Measurements from ENCODE around the gene SUCO. TPM values are rescaled to one million over a fixed set of nuclear protein-coding genes. Genes with fewer than 3 reads are reported as not detected.

Gene SUCO
- total and polyA plus RNA-seq, 2 donors (not counting 3 experiments of a cell fraction or from before 2014, with no cell fraction given) = 5.1 to 27.2 TPM

DNA sequence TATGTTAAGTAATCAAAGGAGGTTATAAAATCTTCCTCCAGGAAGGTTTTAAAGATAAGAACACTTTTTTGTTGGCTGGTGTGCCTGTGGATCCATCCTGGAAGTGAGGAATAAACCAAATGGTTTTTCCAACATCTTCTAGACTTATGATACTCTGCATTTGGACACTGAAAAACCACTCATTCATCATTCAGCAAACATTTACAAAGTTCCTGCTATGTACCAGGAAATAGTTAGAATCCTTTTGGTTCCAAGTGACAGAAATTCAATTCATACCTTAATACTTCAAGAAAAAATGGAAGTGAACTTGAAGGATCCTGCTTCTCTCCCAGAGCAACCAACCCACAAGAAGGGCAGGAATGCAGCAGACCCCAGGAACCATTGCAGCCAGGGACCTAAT lies 49.5 kb upstream of the SUCO start:
- H3K27me3 ChIP-seq (ENCODE audit: control insufficient read depth in 2 of 2, insufficient read depth in 2 of 2, low read length in 2 of 2) = peaks cover 21 to 46% of the 10 kb centered on the region in 2 experiments
- no peak overlapping the region for H3K9ac ChIP-seq (replicated peaks; ENCODE audit: extremely low read depth, insufficient read depth, low read length)
- FAIRE-seq = no peak
- TF ChIP-seq JUN (IDR thresholded peaks at IDR 0.05; ENCODE audit: borderline replicate concordance, insufficient read depth, insufficient read length, low read depth) (no peak), EZH2 (IDR thresholded peaks at IDR 0.05; ENCODE audit: borderline replicate concordance, low read depth, low read length, severe bottlenecking) (no peak), POLR2AphosphoS5 (IDR thresholded peaks at IDR 0.05; ENCODE audit: insufficient read depth, low read depth, low read length) (no peak), MYC (IDR thresholded peaks at IDR 0.05; ENCODE audit: low read depth, low read length) (no peak), POLR2A (IDR thresholded peaks at IDR 0.05; ENCODE audit: low read depth, low read length) (no peak), FOS (IDR thresholded peaks at IDR 0.05; ENCODE audit: borderline replicate concordance, insufficient read depth, low read length) (no peak), GATA2 (IDR thresholded peaks at IDR 0.05; ENCODE audit: insufficient read depth, insufficient read length, low read depth, low read length) (no peak)
- TF ChIP-seq, protein P1, sequence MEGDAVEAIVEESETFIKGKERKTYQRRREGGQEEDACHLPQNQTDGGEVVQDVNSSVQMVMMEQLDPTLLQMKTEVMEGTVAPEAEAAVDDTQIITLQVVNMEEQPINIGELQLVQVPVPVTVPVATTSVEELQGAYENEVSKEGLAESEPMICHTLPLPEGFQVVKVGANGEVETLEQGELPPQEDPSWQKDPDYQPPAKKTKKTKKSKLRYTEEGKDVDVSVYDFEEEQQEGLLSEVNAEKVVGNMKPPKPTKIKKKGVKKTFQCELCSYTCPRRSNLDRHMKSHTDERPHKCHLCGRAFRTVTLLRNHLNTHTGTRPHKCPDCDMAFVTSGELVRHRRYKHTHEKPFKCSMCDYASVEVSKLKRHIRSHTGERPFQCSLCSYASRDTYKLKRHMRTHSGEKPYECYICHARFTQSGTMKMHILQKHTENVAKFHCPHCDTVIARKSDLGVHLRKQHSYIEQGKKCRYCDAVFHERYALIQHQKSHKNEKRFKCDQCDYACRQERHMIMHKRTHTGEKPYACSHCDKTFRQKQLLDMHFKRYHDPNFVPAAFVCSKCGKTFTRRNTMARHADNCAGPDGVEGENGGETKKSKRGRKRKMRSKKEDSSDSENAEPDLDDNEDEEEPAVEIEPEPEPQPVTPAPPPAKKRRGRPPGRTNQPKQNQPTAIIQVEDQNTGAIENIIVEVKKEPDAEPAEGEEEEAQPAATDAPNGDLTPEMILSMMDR (IDR thresholded peaks at IDR 0.05; ENCODE audit: extremely low read depth in 1 of 2, insufficient read depth in 1 of 2, low read depth in 1 of 2, low read length in 2 of 2) = no peak
- TF ChIP-seq, protein P2, sequence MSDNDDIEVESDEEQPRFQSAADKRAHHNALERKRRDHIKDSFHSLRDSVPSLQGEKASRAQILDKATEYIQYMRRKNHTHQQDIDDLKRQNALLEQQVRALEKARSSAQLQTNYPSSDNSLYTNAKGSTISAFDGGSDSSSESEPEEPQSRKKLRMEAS (IDR thresholded peaks at IDR 0.05; ENCODE audit: insufficient read depth, insufficient read length) = no peak
- intact Hi-C loops (cut with micrococcal nuclease) (no loop called here), dilution Hi-C loops (cut with MboI; ENCODE audit: extremely low pct_ligation_motif_present, low sequenced_read_pairs) (no loop called here)
- POLR2A ChIA-PET = no interaction called here
- no peaks in the 10 kb centered on the region for H3K79me2 ChIP-seq (ENCODE audit: control insufficient read depth, insufficient read depth, low read length)
- DNase-seq (ENCODE audit: low read depth, low spot score) = no peak
- no peak overlapping the region for H2AFZ ChIP-seq (ENCODE audit: low read depth, low read length)
- H3K4me1 ChIP-seq (ENCODE audit: control insufficient read depth, extremely low read depth, insufficient read depth, low read length) = no peaks in the 10 kb centered on the region
- no peak overlapping the region for H3K4me2 ChIP-seq (ENCODE audit: insufficient read depth, low read length)
- no peak overlapping the region for H3K4me3 ChIP-seq (replicated peaks in 1 of 3; ENCODE audit: insufficient read depth in 1 of 3, low read depth in 1 of 3, low read length in 3 of 3)
- no peaks in the 10 kb centered on the region for H4K20me1 ChIP-seq (replicated peaks; ENCODE audit: control insufficient read depth, extremely low read depth, insufficient read depth, low read length)
- CTCF ChIA-PET = no interaction called here
- H3K36me3 ChIP-seq (ENCODE audit: control insufficient read depth in 2 of 2, extremely low read depth in 1 of 2, insufficient read depth in 2 of 2, low read length in 2 of 2) = no peaks in the 10 kb centered on the region
- H3K27ac ChIP-seq (ENCODE audit: insufficient read depth, low read depth, low read length) = no peak overlapping the region
- H3K9me1 ChIP-seq (replicated peaks; ENCODE audit: control insufficient read depth, extremely low read depth, insufficient read depth, low read length) = no peaks in the 10 kb centered on the region
- no TSS peak for BruUV-seq (replicated peaks)
- H3K9me3 ChIP-seq (replicated peaks; ENCODE audit: control insufficient read depth, insufficient read depth, low read length) = no peaks in the 10 kb centered on the region
